ENCODE results near the gene CARNS1. TPM values are rescaled to one million over a fixed set of nuclear protein-coding genes. Genes with fewer than 3 reads are reported as not detected.

The CARNS1 gene
- polyA plus RNA-seq, 1 donor (not counting 4 experiments of a cell fraction or from before 2014, with no cell fraction given): not detected

DNA sequence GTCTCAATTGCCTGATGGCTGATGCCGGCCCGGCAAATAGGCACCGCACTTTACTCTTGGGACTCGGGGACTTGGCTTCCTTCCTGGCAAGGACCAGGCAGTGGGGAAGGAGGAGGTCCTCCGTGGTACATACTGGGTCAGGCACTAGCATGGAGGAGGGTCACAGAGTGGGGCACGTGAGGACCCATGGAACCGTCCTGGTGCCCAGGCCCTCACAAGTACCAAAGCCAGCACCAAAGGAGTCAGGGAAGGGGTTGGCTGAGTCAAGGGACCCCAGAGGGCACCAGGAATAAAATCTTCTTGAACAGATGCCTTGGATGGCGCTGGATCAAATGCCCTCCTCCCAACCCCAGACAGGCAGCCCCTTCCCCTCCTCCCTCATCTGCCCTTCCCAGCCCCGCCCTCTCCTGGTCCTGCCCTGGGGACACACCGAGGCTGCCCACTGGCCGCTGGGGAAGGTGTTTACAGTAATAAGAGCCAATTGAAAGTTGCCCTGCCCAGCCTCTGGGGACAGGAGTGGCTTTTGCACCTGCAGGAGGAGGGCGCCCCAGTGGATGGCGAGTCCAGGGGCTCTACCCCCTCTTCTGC lies 5.6 kb upstream of the CARNS1 start:
- H3K79me2 ChIP-seq (ENCODE audit: control insufficient read depth, insufficient read depth, low read length): no peaks in the 10 kb centered on the region
- no peak for FAIRE-seq
- H3K9ac ChIP-seq (ENCODE audit: control insufficient read depth, extremely low read depth, insufficient read depth, low read length): no peak overlapping the region
- dilution Hi-C loops (cut with MboI; ENCODE audit: extremely low pct_ligation_motif_present, low sequenced_read_pairs): no loop called here
- TF ChIP-seq EZH2 (IDR thresholded peaks at IDR 0.05; ENCODE audit: low read length): no peak
- DNase-seq (ENCODE audit: low read depth, low spot score): no peak
- H3K4me3 ChIP-seq (ENCODE audit: control insufficient read depth in 2 of 3, extremely low read depth in 1 of 3, insufficient read depth in 2 of 3, low read depth in 1 of 3, low read length in 3 of 3): no peak overlapping the region
- H3K27me3 ChIP-seq (ENCODE audit: control insufficient read depth, extremely low read depth, insufficient read depth, low read length): peaks cover 9% of the 10 kb centered on the region
- H3K27ac ChIP-seq (ENCODE audit: control insufficient read depth, insufficient read depth, low read length): no peak overlapping the region
- H3K9me1 ChIP-seq (ENCODE audit: control insufficient read depth, extremely low read depth, insufficient read depth, low read length): no peaks in the 10 kb centered on the region
- no peak overlapping the region for H3K4me2 ChIP-seq (ENCODE audit: control insufficient read depth, extremely low read depth, insufficient read depth, low read depth, low read length)
- H4K20me1 ChIP-seq (ENCODE audit: control insufficient read depth, extremely low read depth, insufficient read depth, low read length): no peaks in the 10 kb centered on the region
- H2AFZ ChIP-seq (ENCODE audit: control insufficient read depth, low read length): no peak overlapping the region
- no peaks in the 10 kb centered on the region for H3K4me1 ChIP-seq (ENCODE audit: control insufficient read depth, extremely low read depth, insufficient read depth, low read length)
- no peaks in the 10 kb centered on the region for H3K9me3 ChIP-seq (ENCODE audit: control insufficient read depth, low read depth, low read length)
- no peaks in the 10 kb centered on the region for H3K36me3 ChIP-seq (ENCODE audit: control insufficient read depth in 2 of 2, extremely low read depth in 1 of 2, insufficient read depth in 2 of 2, low read length in 2 of 2)

- no peak for TF ChIP-seq EZH2 (IDR thresholded peaks at IDR 0.05; ENCODE audit: low read length)
- TF ChIP-seq, protein P1, sequence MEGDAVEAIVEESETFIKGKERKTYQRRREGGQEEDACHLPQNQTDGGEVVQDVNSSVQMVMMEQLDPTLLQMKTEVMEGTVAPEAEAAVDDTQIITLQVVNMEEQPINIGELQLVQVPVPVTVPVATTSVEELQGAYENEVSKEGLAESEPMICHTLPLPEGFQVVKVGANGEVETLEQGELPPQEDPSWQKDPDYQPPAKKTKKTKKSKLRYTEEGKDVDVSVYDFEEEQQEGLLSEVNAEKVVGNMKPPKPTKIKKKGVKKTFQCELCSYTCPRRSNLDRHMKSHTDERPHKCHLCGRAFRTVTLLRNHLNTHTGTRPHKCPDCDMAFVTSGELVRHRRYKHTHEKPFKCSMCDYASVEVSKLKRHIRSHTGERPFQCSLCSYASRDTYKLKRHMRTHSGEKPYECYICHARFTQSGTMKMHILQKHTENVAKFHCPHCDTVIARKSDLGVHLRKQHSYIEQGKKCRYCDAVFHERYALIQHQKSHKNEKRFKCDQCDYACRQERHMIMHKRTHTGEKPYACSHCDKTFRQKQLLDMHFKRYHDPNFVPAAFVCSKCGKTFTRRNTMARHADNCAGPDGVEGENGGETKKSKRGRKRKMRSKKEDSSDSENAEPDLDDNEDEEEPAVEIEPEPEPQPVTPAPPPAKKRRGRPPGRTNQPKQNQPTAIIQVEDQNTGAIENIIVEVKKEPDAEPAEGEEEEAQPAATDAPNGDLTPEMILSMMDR (optimal IDR thresholded peaks at IDR 0.05 in 1 of 3, IDR thresholded peaks at IDR 0.05 in 1 of 3, conservative IDR thresholded peaks at IDR 0.05 in 1 of 3; ENCODE audit: extremely low read depth in 1 of 3, insufficient read depth in 2 of 3, low read length in 3 of 3): no peak
- H3K4me1 ChIP-seq (ENCODE audit: control insufficient read depth, extremely low read depth, insufficient read depth, low read length): no peaks in the 10 kb centered on the region
- FAIRE-seq: no peak
Observed at GRCh38 chr11:67410369-67410831, 5.1 kb upstream of the CARNS1 start.

More at GRCh38 chr11:67410369-67410831, 5.1 kb upstream of the CARNS1 start:
- dilution Hi-C loops (cut with MboI; ENCODE audit: extremely low pct_ligation_motif_present, low sequenced_read_pairs): no loop called here
- no peak for DNase-seq (ENCODE audit: low read depth, low spot score)
- Histone ChIP-seq H3K9me1 (ENCODE audit: control insufficient read depth, extremely low read depth, insufficient read depth, low read length) (no peaks in the 10 kb centered on the region), H2AFZ (ENCODE audit: control insufficient read depth, low read length) (no peak overlapping the region), H3K9me3 (ENCODE audit: control insufficient read depth, low read depth, low read length) (no peaks in the 10 kb centered on the region), H3K27me3 (ENCODE audit: control insufficient read depth, extremely low read depth, insufficient read depth, low read length) (peaks cover 14% of the 10 kb centered on the region), H3K4me2 (ENCODE audit: control insufficient read depth, extremely low read depth, insufficient read depth, low read depth, low read length) (no peak overlapping the region), H3K9ac (ENCODE audit: control insufficient read depth, extremely low read depth, insufficient read depth, low read length) (no peak overlapping the region), H3K27ac (ENCODE audit: control insufficient read depth, insufficient read depth, low read length) (no peak overlapping the region), H4K20me1 (ENCODE audit: control insufficient read depth, extremely low read depth, insufficient read depth, low read length) (no peaks in the 10 kb centered on the region), H3K4me3 (ENCODE audit: control insufficient read depth in 2 of 3, extremely low read depth in 1 of 3, insufficient read depth in 2 of 3, low read depth in 1 of 3, low read length in 3 of 3) (no peak overlapping the region), H3K36me3 (ENCODE audit: control insufficient read depth in 2 of 2, extremely low read depth in 1 of 2, insufficient read depth in 2 of 2, low read length in 2 of 2) (no peaks in the 10 kb centered on the region), H3K79me2 (ENCODE audit: control insufficient read depth, insufficient read depth, low read length) (no peaks in the 10 kb centered on the region)

Data from keratinocyte (primary cell).